HG02870 (cell line): Measurements from ENCODE around the gene YTHDC1.
"Not testable (repeated sequence)": the region's sequence is repeated elsewhere in the genome, so short reads cannot be mapped to it uniquely, and the experiment has no call there.

Experiments used
- ATAC-seq: cut with Tn5 transposase; IDR thresholded peaks from one replicate; pipeline ENCODE4 v1.9.1; 2021; ENCODE audit warnings: mild to moderate bottlenecking, moderate library complexity; ENCODE audit not compliant: unreplicated experiment

YTHDC1 gene

DNA sequence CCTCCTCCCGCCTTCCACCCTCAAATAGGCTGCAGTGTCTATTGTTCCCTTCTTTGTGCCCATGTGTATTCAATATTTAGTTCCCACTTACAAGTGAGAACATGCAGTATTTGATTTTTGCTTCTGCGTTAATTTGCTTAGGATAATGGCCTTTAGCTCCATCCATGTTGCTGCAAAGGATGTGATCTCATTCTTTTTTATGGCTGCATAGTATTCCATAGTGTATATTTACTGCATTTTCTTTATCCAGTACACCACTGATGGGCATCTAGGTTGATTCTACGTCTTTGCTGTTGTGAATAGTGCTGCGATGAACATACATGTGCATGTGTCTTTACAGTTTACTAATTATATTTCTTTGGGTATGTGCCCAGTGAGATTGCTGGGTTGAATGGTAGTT lies 52.8 kb downstream of the YTHDC1 start:
- ATAC-seq: no peak

DNA sequence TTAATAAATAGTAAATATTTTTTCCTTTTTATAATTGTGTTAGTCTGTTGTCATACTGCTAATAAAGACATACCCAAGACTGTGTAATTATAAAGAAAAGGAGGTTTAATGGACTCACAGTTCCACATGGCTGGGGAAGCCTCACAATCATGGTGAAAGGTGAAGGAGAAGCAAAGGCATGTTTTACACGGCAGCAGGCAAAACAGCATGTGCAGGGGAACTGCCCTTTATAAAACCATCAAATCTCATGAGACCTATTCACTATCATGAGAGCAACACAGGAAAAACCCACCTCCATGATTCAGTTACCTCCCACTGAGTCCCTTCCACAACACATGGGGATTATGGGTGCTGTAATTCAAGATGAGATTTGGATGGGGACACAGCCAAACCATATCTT lies 58.6 kb downstream of the YTHDC1 start:
- ATAC-seq: no peak

DNA sequence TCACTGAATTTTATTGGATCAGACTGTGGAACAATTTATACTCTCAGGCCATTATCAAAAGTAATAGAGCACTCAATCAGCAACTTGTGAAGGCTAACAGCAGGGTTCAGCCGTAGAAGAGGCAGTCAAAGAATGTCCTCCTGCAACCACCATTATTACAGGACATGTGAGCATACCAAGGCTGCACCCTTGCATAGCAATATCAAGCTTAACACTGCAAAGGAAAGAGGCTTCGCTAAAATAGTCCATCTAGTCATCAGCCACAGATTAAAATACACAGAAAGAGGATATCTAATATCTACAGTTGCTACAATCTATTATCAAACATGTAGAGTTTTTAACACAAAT lies 61.5 kb downstream of the YTHDC1 start:
- no peak for ATAC-seq

DNA sequence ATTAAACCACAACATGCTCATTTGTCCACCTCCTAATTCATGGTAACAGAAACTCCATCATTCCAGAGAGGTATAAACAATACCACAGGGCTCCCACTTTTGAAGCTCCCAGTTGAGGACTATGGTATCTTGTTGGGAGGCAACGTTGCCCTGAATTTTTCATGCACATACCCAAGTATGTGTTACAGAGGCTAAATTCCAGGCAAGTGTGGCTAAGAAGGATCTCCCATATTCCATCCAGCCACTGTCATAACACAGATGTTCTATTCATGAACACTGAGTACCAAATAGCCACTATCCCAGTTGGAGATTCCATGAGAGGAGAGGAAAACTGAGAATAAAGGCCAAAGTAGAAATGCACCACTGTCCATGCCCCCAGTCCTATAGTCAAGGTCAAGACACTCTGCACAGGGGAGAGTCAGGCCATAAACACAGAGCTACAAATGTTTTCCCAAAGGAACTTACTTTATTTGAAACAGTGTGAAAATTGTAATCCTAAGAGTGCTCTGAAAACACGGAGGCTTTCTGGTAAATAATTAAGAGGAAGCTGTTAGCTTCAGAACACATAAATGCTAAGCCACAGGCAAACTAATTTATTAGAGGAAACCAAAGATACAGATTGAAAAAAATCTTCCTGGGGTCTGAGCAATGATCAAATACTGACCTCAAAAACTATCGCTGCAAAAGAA lies 62.0 kb downstream of the YTHDC1 start:
- no peak for ATAC-seq

DNA sequence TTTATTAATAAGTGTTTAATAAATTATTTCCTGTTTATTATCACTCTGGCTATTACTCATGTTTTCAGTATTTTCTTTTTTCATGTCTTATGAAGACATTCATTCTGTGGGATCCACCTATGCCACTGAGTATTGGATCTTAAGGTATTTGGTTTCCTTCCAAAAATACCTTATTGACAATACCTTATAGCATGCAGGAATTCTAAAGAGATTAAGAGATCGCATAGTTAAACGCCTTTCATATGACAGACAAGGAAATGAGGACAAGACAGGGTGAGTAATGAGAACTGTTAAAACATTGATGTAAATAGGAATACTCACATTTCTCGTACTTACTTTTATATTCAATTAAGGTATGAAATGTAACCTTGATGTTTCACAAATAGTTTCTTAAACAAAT lies 66.2 kb downstream of the YTHDC1 start:
- ATAC-seq: no peak

DNA sequence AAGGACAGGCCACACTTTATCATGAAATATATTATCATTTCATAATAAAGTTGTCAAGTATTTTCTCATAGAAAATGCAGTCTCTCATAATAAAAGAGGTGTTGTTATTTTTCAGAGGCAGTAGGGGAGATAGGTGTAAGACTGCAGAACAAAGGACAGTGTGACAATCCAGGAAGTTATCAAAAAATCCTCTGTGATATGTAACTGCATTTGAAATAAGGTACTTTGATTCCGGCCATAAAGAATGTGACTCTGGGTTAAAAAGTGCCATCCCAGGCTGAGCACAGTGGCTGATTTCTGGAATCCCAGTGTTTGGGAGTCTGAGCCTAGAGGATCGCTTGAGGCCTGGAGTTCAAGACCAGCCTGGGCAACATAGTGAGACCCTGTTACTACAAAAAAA lies 66.8 kb downstream of the YTHDC1 start:
- no peak for ATAC-seq

DNA sequence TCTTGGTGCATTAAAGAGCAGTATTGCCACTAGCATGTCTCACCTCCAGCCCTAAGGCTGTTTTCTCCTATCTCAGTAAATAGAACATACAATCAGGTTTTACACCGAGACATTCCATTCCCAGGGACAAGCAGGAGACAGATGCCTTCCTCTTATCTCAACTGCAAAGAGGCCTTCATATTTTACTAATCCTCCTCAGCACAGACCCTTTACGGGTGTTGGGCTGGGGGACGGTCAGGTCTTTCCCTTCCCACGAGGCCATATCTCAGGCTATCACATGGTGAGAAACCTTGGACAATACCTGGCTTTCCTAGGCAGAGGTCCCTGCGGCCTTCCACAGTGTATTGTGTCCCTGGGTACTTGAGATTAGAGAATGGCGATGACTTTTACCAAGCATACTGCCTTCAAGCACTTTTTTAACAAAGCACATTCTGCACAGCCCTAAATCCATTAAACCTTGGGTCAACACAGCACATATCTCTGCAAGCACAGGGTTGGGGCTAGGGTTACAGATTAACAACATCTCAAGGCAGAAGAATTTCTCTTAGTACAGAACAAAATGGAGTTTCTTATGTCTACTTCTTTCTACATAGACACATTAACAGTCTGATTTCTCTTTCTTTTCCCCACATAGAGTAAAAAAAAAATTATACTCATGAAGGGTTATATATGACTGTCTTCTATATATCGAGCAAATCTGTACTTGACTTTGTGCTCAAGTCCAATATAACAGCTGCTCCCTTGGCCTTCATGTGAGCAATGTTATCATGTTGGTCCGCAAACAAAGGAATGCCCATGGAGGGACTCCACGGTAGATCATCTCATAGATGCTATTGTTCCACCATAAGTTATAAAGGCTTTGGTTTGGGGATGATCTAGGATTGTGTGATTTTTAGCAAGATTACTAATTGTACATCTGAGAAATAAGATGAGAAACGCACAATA lies 67.8 kb downstream of the YTHDC1 start:
- ATAC-seq: not testable (repeated sequence)

DNA sequence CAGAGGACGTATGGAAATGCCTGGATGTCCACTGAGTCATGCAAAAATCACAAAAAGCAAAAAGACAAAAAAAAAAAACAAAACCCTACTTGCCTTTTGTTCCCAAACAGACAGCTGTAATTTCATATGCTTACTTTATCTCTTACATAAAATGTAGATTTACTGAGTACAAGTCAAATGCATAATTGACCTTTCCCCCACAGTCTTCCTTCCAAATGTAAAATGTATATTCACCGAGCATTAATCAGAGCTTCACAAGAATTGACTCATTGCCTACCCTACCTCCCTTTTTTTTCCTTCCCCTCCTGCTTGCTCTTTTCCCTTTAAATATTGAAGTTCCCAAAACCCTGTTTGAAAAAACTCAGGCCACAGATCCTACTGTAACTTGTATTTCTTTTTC lies 71.9 kb downstream of the YTHDC1 start:
- ATAC-seq: no peak

DNA sequence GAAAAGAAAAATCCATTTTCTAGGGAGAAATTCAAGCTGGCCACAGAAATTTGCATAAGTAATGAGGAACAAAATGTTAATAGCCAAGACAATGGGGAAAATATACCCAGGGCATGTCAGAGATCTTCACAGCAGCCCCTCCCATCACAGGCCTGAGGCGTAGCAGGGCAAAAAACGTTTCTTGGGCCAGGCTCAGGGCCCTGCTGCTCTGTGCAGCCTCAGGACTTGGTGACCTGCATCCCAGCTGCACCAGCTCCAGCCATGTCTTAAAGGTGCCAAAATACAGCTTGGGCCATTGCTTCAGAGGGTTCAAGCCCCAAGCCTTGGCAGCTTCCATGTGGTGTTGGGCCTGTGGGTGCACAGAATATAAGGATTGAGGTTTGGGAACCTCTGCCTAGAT lies 72.3 kb downstream of the YTHDC1 start:
- no peak for ATAC-seq

DNA sequence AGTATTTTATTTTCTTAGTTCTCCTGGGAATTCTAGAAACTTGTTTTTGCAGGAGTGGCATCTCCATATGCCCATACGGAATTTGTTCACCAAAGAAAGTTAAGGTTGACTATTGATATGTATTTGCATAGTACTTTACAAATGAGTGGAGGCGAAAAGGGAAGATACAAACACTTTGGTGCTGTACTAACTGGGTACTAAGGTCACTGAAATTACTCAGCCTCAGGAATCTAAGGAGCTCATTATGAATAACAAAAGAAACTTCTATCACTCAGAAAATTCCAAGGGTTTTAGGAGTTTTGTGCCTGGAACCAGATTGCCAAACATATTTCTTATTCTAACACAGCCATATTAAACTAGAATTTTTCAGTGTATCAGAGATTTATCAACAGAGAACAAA lies 77.0 kb downstream of the YTHDC1 start:
- peak; percentile 64 for ATAC-seq

DNA sequence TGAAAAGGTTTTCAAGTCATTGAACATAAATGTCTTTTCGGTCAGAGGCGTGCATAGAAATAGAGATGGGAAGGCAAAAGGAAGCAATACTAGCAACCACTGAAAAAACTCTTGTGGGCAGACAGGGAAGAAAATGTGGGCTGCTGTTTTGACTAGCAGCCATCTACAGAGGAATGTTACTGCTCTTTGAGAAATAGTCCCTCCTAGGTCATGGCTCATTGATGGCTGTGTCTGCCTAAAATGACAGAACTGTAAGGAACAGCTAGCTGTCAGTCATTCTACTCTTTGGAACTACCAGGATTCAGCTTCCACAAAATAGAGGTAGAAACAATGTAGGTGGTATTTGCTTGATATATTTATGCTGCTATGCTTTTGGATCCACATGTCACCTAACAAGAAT lies 77.5 kb downstream of the YTHDC1 start:
- ATAC-seq: peak; percentile 71

DNA sequence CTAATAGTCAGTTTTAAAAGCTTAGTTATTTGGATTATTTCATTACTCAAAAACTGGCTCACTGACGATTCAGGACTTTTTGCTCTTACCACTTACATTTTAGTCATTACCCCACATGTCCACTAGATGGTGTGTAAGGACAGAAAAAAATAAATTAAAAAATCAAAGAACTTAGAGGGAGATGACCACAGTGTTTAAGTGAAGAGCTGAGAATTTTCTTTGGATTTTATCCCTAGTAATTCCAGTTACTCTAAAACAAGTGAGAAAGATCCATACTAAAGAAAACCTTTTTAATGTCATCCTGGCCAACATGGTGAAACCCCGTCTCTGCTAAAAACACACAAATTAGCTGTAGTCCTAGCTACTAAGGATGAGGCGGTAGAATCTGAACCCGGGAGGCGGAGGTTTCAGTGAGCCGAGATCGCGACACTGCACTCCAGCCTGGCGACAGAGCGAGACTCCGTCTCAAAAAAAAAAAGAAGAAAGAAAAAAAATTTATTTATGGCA lies 78.0 kb downstream of the YTHDC1 start:
- peak; percentile 44 for ATAC-seq

DNA sequence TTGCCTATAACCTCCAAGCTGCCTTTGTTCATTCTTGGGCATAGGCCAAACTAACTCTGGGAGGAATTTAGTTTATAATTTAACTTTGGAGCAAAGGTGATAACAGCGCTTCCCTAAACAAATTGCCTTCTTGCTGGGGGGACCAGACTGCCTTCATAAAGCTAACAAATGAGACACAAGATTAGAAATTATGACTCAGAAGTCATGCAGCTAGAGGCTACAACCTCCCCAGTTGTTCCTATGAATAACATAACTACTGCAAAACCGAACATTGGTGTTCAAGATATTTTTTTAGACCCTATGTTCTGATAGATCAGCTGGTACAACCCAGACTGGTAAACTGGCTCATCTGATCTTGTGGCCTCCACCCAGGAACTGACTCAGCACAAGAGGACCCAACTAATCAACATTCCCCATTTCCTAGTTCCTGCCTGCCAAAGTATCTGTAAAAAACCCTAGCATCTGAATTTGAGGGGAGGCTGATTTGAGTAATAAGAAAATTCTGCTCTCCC lies 82.4 kb downstream of the YTHDC1 start:
- ATAC-seq: no peak

DNA sequence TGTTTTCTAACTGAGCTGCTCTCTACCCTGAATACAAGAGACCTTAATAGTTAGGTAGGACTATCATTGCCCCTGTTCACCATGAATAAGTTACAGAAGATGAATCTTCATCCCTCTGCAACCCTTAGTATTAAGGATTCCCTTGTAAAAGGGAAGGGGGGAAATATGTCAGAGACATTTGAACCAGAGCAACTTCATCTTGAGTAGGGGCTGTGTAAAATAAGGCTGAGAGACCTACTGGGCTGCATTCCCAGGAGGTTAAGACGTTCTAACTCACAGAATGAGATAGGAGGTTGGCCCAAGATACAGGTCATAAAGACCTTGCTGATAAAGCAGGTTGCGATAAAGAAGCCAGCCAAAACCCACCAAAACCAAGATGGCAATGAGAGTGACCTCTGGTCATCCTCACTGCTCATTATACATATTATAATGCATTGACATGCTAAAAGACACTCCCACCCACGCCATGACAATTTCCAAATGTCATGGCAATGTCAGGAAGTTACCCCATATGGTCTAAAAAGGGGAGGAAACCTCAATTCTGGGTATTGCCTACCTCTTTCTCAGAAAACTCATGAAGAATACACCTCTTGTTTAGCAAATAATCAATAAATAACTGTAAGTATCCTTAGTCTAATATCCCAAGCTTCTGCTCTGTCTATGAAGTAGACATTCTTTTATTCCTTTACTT lies 84.9 kb downstream of the YTHDC1 start:
- ATAC-seq: no peak
